GM19328 (cell line): ENCODE results near the gene AGPAT1.
"Not testable (repeated sequence)": the region's sequence is repeated elsewhere in the genome, so short reads cannot be mapped to it uniquely, and the experiment has no call there.

Experiments
- ATAC-seq: cut with Tn5 transposase; IDR thresholded peaks from one replicate; pipeline ENCODE4 v1.9.1; 2021; ENCODE audit warnings: mild to moderate bottlenecking, moderate library complexity; ENCODE audit not compliant: unreplicated experiment

Gene AGPAT1

GRCh38 chr6:32175711-32176475 is at the start of gene AGPAT1:
AGPAT1 (minus strand) TSS chr6:32176084; CDS start chr6:32171496, 4,588 bp downstream.
- peak; percentile 37 for ATAC-seq

GRCh38 chr6:32224696-32225095 is 48.8 kb upstream of the AGPAT1 start:
- ATAC-seq, result no peak

DNA sequence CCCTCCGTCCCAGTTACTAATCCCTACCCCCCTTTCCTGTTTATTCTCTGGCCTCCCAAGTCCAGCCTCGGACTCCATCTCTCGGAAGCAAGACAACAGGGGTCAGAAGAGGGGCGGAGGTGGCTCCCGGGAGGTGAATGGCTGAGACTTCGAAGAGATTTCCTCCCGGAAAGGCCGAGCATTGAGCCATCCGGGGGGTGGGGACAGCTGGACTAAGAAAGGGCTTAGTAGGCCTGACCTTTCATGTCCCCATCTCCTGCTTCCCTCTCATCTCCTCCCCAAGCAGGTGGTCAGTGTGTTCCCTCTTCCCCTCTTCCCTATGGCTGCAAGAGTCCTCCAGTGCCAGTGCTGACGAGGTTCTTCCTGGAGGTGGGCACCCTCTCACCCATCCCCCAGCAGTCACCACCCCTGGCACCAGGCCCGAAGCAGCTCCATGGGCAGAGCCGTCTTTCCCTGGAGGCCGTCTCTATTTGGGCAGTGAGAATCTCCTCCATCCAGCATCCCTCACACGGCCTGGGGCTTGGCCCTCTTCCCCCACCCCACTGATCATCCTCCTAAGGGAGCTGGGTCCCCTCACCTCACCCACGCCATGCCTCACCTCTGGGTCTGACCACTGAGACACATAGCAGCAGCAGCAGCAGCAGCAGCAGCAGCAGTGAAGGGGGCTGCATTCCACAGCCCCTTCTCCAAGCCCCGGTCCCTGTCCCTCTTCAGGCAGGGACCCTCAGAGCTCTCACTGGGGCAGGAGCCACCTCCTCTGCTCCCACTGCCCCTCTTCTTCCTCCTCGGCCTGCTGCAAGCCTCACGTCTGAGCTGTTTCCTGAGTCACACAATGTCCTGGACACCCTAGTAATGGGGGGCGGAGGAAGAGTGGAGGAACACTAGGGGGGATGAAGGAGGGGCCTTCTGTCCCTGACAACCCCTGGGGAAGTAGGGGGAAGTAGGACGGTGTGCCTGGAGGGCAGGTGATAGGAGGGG is 47.7 kb upstream of the AGPAT1 start, which contains the start of gene NOTCH4:
Gene NOTCH4, minus strand, starts transcription at position 810 of the 978 bp plus-strand sequence. Its CDS starts 139 bp downstream, at position 671.
- ATAC-seq, result no peak

GRCh38 chr6:32222333-32223230 is 46.7 kb upstream of the AGPAT1 start:
- ATAC-seq, result no peak

GRCh38 chr6:32220021-32220420 is 44.1 kb upstream of the AGPAT1 start:
- no peak for ATAC-seq

DNA sequence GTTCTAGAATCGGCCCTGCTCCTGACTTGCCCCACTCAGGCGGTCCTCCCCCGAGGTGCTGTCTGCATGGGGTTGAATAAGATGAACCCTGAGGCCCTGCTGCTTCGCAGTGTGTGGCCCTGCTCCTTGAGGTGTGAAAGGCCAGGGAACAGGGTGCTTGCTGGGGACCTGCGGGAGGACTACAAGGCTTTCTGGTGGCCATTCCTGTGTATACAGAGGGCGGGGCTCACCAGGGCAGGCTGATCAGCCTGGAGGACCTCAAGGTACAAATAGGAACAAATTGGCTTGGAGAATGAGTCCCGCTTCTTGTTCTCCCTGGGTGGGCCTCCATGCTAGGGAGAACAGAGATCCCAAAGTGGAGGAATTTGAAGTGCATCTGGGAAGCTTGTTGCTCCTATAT is 42.3 kb upstream of the AGPAT1 start:
- ATAC-seq, result no peak

GRCh38 chr6:32216998-32217397 is 41.1 kb upstream of the AGPAT1 start:
- no peak for ATAC-seq

- no peak for ATAC-seq
These were observed 40.4 kb upstream of the AGPAT1 start for GRCh38 chr6:32216285-32216684.

GRCh38 chr6:32215617-32216016 is 39.7 kb upstream of the AGPAT1 start:
- no peak for ATAC-seq

- no peak for ATAC-seq
These were observed 38.2 kb upstream of the AGPAT1 start for GRCh38 chr6:32214126-32214525.

DNA sequence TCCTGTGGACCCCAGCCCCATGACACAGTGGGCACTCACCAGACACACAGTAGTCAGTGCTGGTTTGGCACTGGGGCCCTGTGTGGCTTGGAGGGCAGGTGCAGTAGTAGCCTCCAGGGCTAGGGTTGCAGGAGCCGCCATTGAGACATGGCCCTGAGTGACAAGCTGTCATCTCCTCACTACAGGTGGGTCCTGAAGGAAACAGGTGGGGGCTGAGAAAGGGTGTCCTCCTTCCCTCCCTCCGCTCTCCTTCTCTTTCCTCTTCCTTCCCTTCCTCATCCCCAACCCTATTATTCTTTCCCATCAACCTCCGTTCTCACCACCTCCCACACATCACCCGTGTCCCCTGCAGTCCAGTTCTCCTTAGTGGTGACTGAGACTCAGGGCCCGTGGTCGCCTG is 37.8 kb upstream of the AGPAT1 start:
- ATAC-seq, result no peak

DNA sequence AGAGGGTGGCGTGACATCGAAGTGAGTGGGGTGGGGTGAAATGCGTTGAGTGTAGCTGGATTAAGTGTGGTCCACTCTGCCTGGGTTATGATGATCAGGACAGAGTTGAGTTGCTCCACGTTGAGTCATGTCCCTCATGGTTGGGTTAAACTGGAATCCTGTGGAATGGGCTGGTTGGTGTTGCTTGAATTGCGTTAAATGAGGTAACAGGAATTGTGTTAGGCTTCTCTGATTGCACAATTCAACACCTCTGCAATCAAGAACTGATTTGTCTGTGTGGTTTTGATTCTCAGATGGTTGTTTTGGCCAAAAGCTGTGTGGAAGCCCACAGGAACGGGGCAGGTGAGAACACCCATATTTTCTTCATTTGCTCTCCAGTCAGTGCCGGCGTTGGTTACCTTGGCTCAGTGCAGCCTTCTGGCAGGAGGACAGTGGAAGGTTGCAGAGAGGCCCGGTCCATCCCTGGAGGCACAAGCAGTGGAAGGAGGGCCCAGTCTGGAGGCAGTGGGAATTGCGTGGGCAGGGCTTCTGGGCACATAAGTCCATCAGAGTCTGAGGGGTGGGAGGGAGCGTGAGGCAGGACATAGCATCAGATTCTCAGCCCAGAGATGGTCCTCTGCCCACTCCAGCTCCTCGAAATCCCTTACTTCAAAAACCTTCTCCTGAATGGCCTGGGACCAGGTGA is 36.3 kb upstream of the AGPAT1 start:
- ATAC-seq, result no peak

- not testable (repeated sequence) for ATAC-seq
These were observed 35.5 kb upstream of the AGPAT1 start for GRCh38 chr6:32211432-32211831.

DNA sequence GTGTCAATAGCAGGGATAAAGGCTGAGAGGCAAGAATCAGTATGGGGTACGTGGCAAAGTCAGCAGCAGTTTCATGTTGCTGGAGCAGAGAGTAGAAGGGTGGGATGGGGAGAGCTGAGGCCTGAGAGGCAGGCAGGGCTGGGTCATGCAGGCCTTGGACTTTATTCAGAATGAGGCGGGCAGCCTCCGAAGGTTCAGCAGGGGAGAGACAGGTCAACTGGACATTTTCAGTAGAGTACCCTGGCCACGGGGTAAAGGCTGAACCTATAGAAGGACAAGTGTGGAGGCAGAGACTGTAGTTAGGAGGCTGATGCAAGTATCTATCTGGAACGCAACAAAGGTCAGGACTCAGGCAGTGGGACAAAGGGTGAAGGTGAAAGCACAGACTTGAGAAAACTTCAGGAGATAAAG is 34.3 kb upstream of the AGPAT1 start:
- ATAC-seq, result no peak

DNA sequence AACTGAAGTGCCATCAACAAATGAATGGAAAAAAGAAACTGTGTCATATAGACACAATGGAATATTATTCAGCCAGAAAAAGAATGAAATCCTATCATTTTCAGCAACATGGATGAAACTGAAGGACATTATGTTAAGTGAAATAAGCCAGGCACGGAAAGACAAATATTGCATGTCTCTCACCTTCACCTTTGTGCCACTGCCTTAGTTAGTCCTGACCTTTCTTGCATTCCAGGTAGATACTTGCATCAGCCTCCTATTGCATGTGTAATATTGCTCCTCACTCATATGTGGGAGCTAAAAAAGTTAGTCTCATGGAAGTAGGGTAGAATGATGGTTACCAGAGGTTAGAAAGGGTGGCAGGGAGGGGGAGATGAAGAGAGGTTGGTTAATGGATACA is 33.1 kb upstream of the AGPAT1 start:
- ATAC-seq, result no peak

- ATAC-seq, result no peak
These were observed 28.4 kb upstream of the AGPAT1 start for GRCh38 chr6:32204268-32204715.

- no peak for ATAC-seq
These were observed 27.8 kb upstream of the AGPAT1 start for GRCh38 chr6:32203426-32204267.

DNA sequence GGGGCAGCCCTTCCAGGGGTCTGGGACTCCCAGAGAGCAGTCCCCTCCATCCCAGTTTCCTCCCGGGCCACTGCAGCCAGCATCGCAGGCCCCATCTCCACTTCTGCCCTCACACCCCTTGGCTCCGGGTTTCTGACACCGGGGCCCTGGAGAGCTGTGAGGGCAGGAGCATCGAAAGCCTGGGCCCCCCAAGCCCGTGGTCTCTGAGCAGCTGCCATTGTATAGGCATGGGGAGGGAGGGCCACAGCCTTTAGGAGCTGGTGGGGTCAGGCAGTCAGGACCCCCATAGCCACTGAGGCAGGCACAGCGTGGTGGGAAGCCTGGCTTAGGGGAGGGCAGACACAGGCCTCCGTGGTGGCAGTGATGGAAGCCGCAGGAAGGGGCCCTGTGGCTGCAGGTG is 26.3 kb upstream of the AGPAT1 start:
- no peak for ATAC-seq
